GM18511 (cell line): ENCODE data around the gene DYNLRB1.
A peak's percentile ranks its signal among the peaks of the same experiment; 100 is the strongest.
"Not testable (repeated sequence)": the region's sequence is repeated elsewhere in the genome, so short reads cannot be mapped to it uniquely, and the experiment has no call there.

Experiments
- ATAC-seq: cut with Tn5 transposase; IDR thresholded peaks from one replicate; pipeline ENCODE4 v1.9.1; 2021; ENCODE audit warnings: mild to moderate bottlenecking, moderate library complexity; ENCODE audit not compliant: unreplicated experiment

DYNLRB1 gene

GRCh38 chr20:34516247-34517113 lies at the start of gene DYNLRB1:
TSS of gene DYNLRB1 (plus strand) at chr20:34516422. CDS start at chr20:34516459, 37 bp downstream.
- peak; percentile 75 for ATAC-seq

- ATAC-seq: no peak
These were observed 47.3 kb upstream of the DYNLRB1 start for GRCh38 chr20:34468951-34469350.

- ATAC-seq: no peak
These were observed 43.8 kb upstream of the DYNLRB1 start for GRCh38 chr20:34472246-34472925.

GRCh38 chr20:34473262-34473883 lies 42.8 kb upstream of the DYNLRB1 start:
- ATAC-seq: no peak

- peak; percentile 48 for ATAC-seq
These were observed 40.1 kb upstream of the DYNLRB1 start for GRCh38 chr20:34475979-34476736.

- no peak for ATAC-seq
These were observed 36.6 kb upstream of the DYNLRB1 start for GRCh38 chr20:34479627-34480026.

- ATAC-seq: not testable (repeated sequence)
These were observed 34.1 kb upstream of the DYNLRB1 start for GRCh38 chr20:34482154-34482553.

- ATAC-seq: not testable (repeated sequence)
These were observed 32.5 kb upstream of the DYNLRB1 start for GRCh38 chr20:34483585-34484220.

- no peak for ATAC-seq
These were observed 31.1 kb upstream of the DYNLRB1 start for GRCh38 chr20:34485068-34485634.

GRCh38 chr20:34491226-34491931 lies 24.8 kb upstream of the DYNLRB1 start:
- ATAC-seq: no peak

- no peak for ATAC-seq
These were observed 24.2 kb upstream of the DYNLRB1 start for GRCh38 chr20:34491932-34492509.

GRCh38 chr20:34493646-34494045 lies 22.6 kb upstream of the DYNLRB1 start:
- no peak for ATAC-seq

GRCh38 chr20:34495307-34495706 lies 20.9 kb upstream of the DYNLRB1 start:
- ATAC-seq: no peak

- no peak for ATAC-seq
These were observed 20.3 kb upstream of the DYNLRB1 start for GRCh38 chr20:34495916-34496315.

GRCh38 chr20:34497596-34497995 lies 18.6 kb upstream of the DYNLRB1 start:
- not testable (repeated sequence) for ATAC-seq

- ATAC-seq: no peak
These were observed 15.4 kb upstream of the DYNLRB1 start for GRCh38 chr20:34500823-34501222.

GRCh38 chr20:34506480-34506879 lies 9.7 kb upstream of the DYNLRB1 start:
- ATAC-seq: no peak

- ATAC-seq: no peak
These were observed 8.4 kb upstream of the DYNLRB1 start for GRCh38 chr20:34507702-34508413.
